LoVo (cell line): ENCODE measurements around the gene MAP3K14.
"Not testable (repeated sequence)": the region's sequence is repeated elsewhere in the genome, so short reads cannot be mapped to it uniquely, and the experiment has no call there.

Experiments
- DNase-seq: peaks from one replicate; pipeline ENCODE4 v3.0.0-alpha.2; 2016; ENCODE audit warnings: low spot score

MAP3K14 gene

GRCh38 chr17:45316434-45317110 is at the start of gene MAP3K14:
MAP3K14 (minus strand) TSS chr17:45317020; CDS start chr17:45290745, 26,275 bp downstream.
- DNase-seq = peak; percentile 32

- no peak for DNase-seq
Observed at GRCh38 chr17:45366049-45366448, 49.2 kb upstream of the MAP3K14 start.

- DNase-seq = no peak
Observed at GRCh38 chr17:45364531-45365390, 47.9 kb upstream of the MAP3K14 start.

- no peak for DNase-seq
Observed at GRCh38 chr17:45363498-45363897, 46.7 kb upstream of the MAP3K14 start.

GRCh38 chr17:45361976-45362375 is 45.2 kb upstream of the MAP3K14 start:
- DNase-seq = no peak

GRCh38 chr17:45361451-45361850 is 44.6 kb upstream of the MAP3K14 start:
- DNase-seq = no peak

GRCh38 chr17:45357364-45357997 is 40.7 kb upstream of the MAP3K14 start:
- no peak for DNase-seq

GRCh38 chr17:45355087-45355486 is 38.3 kb upstream of the MAP3K14 start:
- DNase-seq = no peak

- DNase-seq = no peak
Observed at GRCh38 chr17:45353043-45353442, 36.2 kb upstream of the MAP3K14 start.

- DNase-seq = no peak
Observed at GRCh38 chr17:45351831-45352230, 35.0 kb upstream of the MAP3K14 start.

- no peak for DNase-seq
Observed at GRCh38 chr17:45347444-45347843, 30.6 kb upstream of the MAP3K14 start.

GRCh38 chr17:45346216-45347015 is 29.6 kb upstream of the MAP3K14 start:
- no peak for DNase-seq

- DNase-seq = no peak
Observed at GRCh38 chr17:45345554-45346215, 28.9 kb upstream of the MAP3K14 start.

GRCh38 chr17:45345246-45345553 is 28.4 kb upstream of the MAP3K14 start:
- DNase-seq = no peak

- DNase-seq = not testable (repeated sequence)
Observed at GRCh38 chr17:45343967-45344664, 27.3 kb upstream of the MAP3K14 start.

- no peak for DNase-seq
Observed at GRCh38 chr17:45342871-45343526, 26.2 kb upstream of the MAP3K14 start.

- no peak for DNase-seq
Observed at GRCh38 chr17:45342306-45342705, 25.5 kb upstream of the MAP3K14 start.

GRCh38 chr17:45341533-45342158 is 24.8 kb upstream of the MAP3K14 start:
- DNase-seq = no peak

GRCh38 chr17:45339646-45340605 is 23.1 kb upstream of the MAP3K14 start:
- no peak for DNase-seq
